NCI-H526 treated with DMSO at 0.1 percent for 48 hours (cell line): ENCODE results near the gene NSUN2.

Source experiments
- DNase-seq: peaks from one replicate; lab custom pipeline; 2025; lab: John Stamatoyannopoulos, UW

The NSUN2 gene

GRCh38 chr5:6557807-6558575, 74.9 kb downstream of the NSUN2 start:
- DNase-seq: no peak

- no peak for DNase-seq
Observed at GRCh38 chr5:6556802-6557102, 76.1 kb downstream of the NSUN2 start.

- no peak for DNase-seq
Observed at GRCh38 chr5:6556089-6556801, 76.6 kb downstream of the NSUN2 start.

- DNase-seq: no peak
Observed at GRCh38 chr5:6554812-6555211, 78.0 kb downstream of the NSUN2 start.

- no peak for DNase-seq
Observed at GRCh38 chr5:6553972-6554371, 78.9 kb downstream of the NSUN2 start.

GRCh38 chr5:6552612-6553011, 80.2 kb downstream of the NSUN2 start:
- DNase-seq: no peak

- no peak for DNase-seq
Observed at GRCh38 chr5:6551955-6552313, 80.9 kb downstream of the NSUN2 start.

- DNase-seq: no peak
Observed at GRCh38 chr5:6551287-6551954, 81.4 kb downstream of the NSUN2 start.

- no peak for DNase-seq
Observed at GRCh38 chr5:6550628-6551027, 82.2 kb downstream of the NSUN2 start.
